ENCODE results near the gene CCDC86.
"Not testable (repeated sequence)": the region's sequence is repeated elsewhere in the genome, so short reads cannot be mapped to it uniquely, and the experiment has no call there.

The CCDC86 gene

GRCh38 chr11:60841797-60842667 lies at the start of gene CCDC86:
TSS of gene CCDC86 (plus strand) at chr11:60842113. CDS start at chr11:60842125, 12 bp downstream.
- peak; percentile 95 for DNase-seq

- no peak for DNase-seq
Measured at GRCh38 chr11:60792521-60792920, 49.4 kb upstream of the CCDC86 start.

- DNase-seq: no peak
Measured at GRCh38 chr11:60795291-60795690, 46.6 kb upstream of the CCDC86 start.

GRCh38 chr11:60797846-60798630 lies 43.9 kb upstream of the CCDC86 start:
- no peak for DNase-seq

GRCh38 chr11:60798631-60799030 lies 43.3 kb upstream of the CCDC86 start:
- no peak for DNase-seq

- DNase-seq: no peak
Measured at GRCh38 chr11:60801194-60801593, 40.7 kb upstream of the CCDC86 start.

- no peak for DNase-seq
Measured at GRCh38 chr11:60803273-60803936, 38.5 kb upstream of the CCDC86 start.

GRCh38 chr11:60809249-60809648 lies 32.7 kb upstream of the CCDC86 start:
- DNase-seq: no peak

GRCh38 chr11:60809691-60810090 lies 32.2 kb upstream of the CCDC86 start:
- no peak for DNase-seq

GRCh38 chr11:60810151-60810550 lies 31.8 kb upstream of the CCDC86 start:
- DNase-seq: no peak

- no peak for DNase-seq
Measured at GRCh38 chr11:60810569-60810968, 31.3 kb upstream of the CCDC86 start.

GRCh38 chr11:60813324-60813723 lies 28.6 kb upstream of the CCDC86 start:
- no peak for DNase-seq

- no peak for DNase-seq
Measured at GRCh38 chr11:60814112-60814511, 27.8 kb upstream of the CCDC86 start.

GRCh38 chr11:60816590-60817157 lies 25.2 kb upstream of the CCDC86 start:
- DNase-seq: no peak

GRCh38 chr11:60818057-60818456 lies 23.9 kb upstream of the CCDC86 start:
- DNase-seq: no peak

- no peak for DNase-seq
Measured at GRCh38 chr11:60821827-60822599, 19.9 kb upstream of the CCDC86 start.

- not testable (repeated sequence) for DNase-seq
Measured at GRCh38 chr11:60823745-60824306, 18.1 kb upstream of the CCDC86 start.

- no peak for DNase-seq
Measured at GRCh38 chr11:60825118-60825517, 16.8 kb upstream of the CCDC86 start.

GRCh38 chr11:60825790-60826189 lies 16.1 kb upstream of the CCDC86 start:
- no peak for DNase-seq

GRCh38 chr11:60830478-60831142 lies 11.3 kb upstream of the CCDC86 start:
- no peak for DNase-seq

GRCh38 chr11:60831143-60831500 lies 10.8 kb upstream of the CCDC86 start:
- DNase-seq: peak; percentile 38

All from NK-92 treated with Interleukin-12 subunit alpha and Interleukin-12 subunit beta, amount 100 ng/mL, for 24 hours (cell line).